ENCODE data around the gene IGSF8. TPM values are rescaled to one million over a fixed set of nuclear protein-coding genes. Genes with fewer than 3 reads are reported as not detected.

IGSF8 gene
- total RNA-seq, 1 donor from 2014 or later = 33.2 TPM

DNA sequence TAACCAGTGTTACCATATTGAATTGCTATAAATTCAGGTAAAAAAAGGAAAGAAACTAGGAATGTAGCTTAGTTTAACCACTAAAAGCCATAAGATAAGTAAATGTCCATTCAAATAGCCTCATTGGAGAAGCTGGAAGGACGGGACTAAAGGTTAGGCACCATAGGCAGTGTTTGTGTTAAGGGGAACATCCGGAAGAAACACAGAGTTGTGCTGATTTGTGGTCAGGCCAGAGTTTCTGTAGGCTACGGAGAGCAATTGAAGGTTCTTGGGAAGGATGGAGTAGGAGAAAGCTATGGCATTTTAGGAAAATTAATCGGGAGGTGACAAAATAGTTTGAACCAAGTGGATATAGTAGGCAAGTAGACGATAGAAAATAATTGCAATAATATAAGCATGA is 27.1 kb downstream of the IGSF8 start:
- no peaks in the 10 kb centered on the region for H3K9me3 Mint-ChIP-seq
- peaks cover 6% of the 10 kb centered on the region for H3K4me1 Mint-ChIP-seq

GRCh38 chr1:160070243-160071163 is 27.9 kb downstream of the IGSF8 start:
- no peaks in the 10 kb centered on the region for H3K36me3 Mint-ChIP-seq
- H3K27ac Mint-ChIP-seq = no peak overlapping the region

More for the DNA sequence above, 27.1 kb downstream of the IGSF8 start:
- TF ChIP-seq, protein P1, sequence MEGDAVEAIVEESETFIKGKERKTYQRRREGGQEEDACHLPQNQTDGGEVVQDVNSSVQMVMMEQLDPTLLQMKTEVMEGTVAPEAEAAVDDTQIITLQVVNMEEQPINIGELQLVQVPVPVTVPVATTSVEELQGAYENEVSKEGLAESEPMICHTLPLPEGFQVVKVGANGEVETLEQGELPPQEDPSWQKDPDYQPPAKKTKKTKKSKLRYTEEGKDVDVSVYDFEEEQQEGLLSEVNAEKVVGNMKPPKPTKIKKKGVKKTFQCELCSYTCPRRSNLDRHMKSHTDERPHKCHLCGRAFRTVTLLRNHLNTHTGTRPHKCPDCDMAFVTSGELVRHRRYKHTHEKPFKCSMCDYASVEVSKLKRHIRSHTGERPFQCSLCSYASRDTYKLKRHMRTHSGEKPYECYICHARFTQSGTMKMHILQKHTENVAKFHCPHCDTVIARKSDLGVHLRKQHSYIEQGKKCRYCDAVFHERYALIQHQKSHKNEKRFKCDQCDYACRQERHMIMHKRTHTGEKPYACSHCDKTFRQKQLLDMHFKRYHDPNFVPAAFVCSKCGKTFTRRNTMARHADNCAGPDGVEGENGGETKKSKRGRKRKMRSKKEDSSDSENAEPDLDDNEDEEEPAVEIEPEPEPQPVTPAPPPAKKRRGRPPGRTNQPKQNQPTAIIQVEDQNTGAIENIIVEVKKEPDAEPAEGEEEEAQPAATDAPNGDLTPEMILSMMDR (IDR thresholded peaks at IDR 0.05; ENCODE audit: unreplicated experiment) = no peak
- Mint-ChIP-seq H3K4me3 (no peak overlapping the region), H3K36me3 (no peaks in the 10 kb centered on the region), H3K27me3 (ENCODE audit: low read depth) (peaks cover 60% of the 10 kb centered on the region), H3K27ac (no peak overlapping the region)
- no peak for DNase-seq (ENCODE audit: low spot score in 2 of 2, unreplicated experiment in 2 of 2)

DNA sequence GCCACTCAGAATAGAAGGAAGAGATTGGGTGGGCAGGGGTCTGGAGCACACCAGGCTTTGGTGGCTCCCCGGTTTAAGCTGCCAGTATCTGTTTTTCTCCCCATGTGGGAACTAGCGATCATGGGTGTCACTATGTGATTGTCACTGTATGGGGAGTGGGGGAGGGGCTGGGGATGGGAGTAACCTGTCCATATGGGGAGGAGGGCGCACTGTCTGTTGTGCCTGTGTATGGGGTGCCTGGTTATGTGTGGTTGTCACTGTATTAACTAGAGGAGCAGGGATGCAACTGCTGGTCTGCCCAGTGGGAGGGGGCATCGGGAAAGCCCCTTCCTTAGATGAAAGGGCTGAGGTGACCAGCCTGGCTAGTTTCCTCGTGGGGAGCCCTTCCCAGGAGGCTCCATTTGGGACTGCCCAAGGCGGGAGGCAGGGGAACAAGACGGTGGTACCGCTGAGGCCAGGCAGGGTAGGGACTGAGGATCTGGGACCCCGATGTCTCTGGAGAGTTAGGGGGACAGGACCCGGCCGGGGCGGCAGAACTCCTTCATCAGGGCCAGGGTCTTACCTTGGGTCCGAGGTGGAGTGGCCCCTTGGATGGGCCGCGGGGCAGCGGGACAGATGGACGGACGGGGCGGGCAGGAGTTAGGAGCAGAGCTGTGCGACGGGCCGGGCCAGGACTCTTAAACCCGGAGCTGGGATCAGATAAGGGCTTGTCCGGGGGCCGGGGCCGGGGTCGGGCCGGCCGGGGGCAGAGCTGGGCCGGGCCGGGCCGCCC is 28.8 kb downstream of the IGSF8 start, which contains the start of gene KCNJ10:
Gene KCNJ10, minus strand, starts transcription at position 701 of the 772 bp plus-strand sequence. CDS start 27,628 bp downstream, outside the sequence.
- Mint-ChIP-seq H3K27me3 (ENCODE audit: low read depth) (peaks cover 54% of the 10 kb centered on the region), H3K36me3 (no peaks in the 10 kb centered on the region), H3K4me1 (peaks cover 6% of the 10 kb centered on the region), H3K9me3 (no peaks in the 10 kb centered on the region), H3K4me3 (peak within 1 kb of the TSS; percentile 83), H3K27ac (no peak within 1 kb of the TSS)
- TF ChIP-seq, protein P1 (IDR thresholded peaks at IDR 0.05; ENCODE audit: unreplicated experiment) = no peak
- DNase-seq (ENCODE audit: low spot score in 2 of 2, unreplicated experiment in 2 of 2) = no peak

More at GRCh38 chr1:160070243-160071163, 27.9 kb downstream of the IGSF8 start:
- Mint-ChIP-seq H3K27me3 (ENCODE audit: low read depth) (peaks cover 59% of the 10 kb centered on the region), H3K9me3 (no peaks in the 10 kb centered on the region), H3K4me1 (peaks cover 6% of the 10 kb centered on the region), H3K4me3 (peak overlapping the region; percentile 83)
- peak; percentile 76 to 85 for DNase-seq (ENCODE audit: low spot score in 2 of 2, unreplicated experiment in 2 of 2)
- TF ChIP-seq, protein P1 (IDR thresholded peaks at IDR 0.05; ENCODE audit: unreplicated experiment) = no peak

DNA sequence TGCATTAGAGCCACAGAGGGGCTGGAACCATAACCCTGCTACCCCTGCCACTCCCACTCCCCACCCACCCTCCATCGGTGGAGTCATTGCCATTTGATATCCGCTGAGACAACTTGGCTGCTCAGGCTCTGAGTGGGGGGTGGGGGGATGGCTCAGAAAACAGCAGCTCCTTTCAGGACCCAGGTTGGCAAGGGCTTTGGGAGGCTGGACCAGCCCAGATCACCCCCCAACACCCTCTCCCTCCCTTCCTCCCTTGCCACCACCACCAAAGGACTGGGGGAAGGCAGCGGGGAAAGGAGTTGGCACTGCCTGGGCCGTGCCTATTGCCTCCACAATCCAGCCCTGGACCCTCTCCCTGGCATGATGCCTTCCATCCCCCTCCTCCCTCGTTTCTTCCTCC is 30.2 kb downstream of the IGSF8 start:
- DNase-seq (ENCODE audit: low spot score in 2 of 2, unreplicated experiment in 2 of 2) = no peak
- Mint-ChIP-seq H3K4me3 (no peak overlapping the region), H3K27ac (no peak overlapping the region), H3K4me1 (peaks cover 6% of the 10 kb centered on the region), H3K27me3 (ENCODE audit: low read depth) (peaks cover 48% of the 10 kb centered on the region), H3K36me3 (no peaks in the 10 kb centered on the region), H3K9me3 (no peaks in the 10 kb centered on the region)
- TF ChIP-seq, protein P1 (IDR thresholded peaks at IDR 0.05; ENCODE audit: unreplicated experiment) = no peak

DNA sequence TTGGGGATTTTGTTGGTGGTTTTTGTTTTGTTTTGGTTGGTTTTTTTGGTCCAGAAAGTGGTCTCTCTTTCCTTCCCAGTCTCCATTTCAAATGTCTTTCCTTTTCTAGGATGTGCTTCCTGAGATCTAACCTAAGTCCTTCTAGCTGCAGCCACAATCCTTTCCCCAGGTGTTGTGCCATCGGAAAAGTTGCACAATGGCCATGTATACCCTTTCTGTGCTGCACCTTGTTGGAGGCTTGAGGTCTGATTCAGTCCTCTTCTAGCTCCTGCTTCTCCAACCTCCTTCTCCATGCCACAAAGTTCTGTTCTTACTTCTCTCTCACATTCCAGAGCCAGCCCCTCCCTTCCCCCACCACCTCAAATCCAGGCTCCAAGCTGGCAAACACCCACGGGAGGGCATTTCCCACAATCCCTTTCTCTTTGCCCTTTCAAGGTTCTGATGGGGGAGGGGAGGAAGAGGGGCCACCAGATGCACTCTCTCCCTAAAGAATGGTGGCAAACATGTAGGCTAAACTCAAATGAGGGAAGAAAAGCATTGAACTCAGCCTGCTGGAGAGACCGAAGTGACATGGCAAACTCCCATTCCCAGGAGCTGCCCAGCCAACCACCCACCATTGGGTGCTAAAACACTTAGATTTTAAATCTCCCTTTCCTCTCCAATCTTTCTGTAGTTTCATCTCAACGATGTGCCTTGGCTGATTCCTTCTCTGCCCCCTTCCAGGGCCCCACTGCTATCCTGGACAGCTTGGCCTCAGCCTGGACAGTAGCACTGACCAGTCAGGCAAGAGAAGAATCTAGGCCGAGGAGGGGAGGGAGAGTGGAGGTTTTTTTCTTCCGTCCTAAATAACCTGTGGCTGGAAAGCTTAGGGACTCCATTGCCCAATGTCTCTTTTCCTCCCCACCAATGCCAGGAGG is 31.3 kb downstream of the IGSF8 start:
- DNase-seq (ENCODE audit: low spot score in 2 of 2, unreplicated experiment in 2 of 2) = no peak
- TF ChIP-seq, protein P1 (IDR thresholded peaks at IDR 0.05; ENCODE audit: unreplicated experiment) = no peak
- Mint-ChIP-seq H3K36me3 (no peaks in the 10 kb centered on the region), H3K4me3 (no peak overlapping the region), H3K27ac (no peak overlapping the region), H3K27me3 (ENCODE audit: low read depth) (peaks cover 40% of the 10 kb centered on the region), H3K9me3 (no peaks in the 10 kb centered on the region), H3K4me1 (peaks cover 6% of the 10 kb centered on the region)

Measured in mesothelial cell of epicardium (in vitro differentiated cells).